SU-DHL-6 (cell line): ENCODE measurements around the gene CYTL1.

ENCODE experiments used
- H2AFZ ChIP-seq: fragments of 200-600 bp; sonication (generic); 2 replicates; pipeline ENCODE4 v1.6.1; 2014; ENCODE audit warnings: low read depth, mild to moderate bottlenecking, moderate library complexity, mixed read lengths, antibody characterized with exemption, low read length; ENCODE audit not compliant: severe bottlenecking
- H3F3A ChIP-seq: fragments of 200-600 bp; shearing (Covaris generic); 2 replicates; pipeline ENCODE4 v1.6.0; 2016; ENCODE audit warnings: antibody characterized with exemption, mild to moderate bottlenecking; ENCODE audit not compliant: insufficient read depth
- H3K27ac ChIP-seq: fragments of 200-600 bp; sonication (generic); 2 replicates; pipeline ENCODE4 v1.5.1; 2016; ENCODE audit warnings: low read depth, mild to moderate bottlenecking, low read length, moderate library complexity, mixed read lengths
- H3K27me3 ChIP-seq: fragments of 200-600 bp; sonication (generic), shearing (Covaris generic); 2 replicates; pipeline ENCODE4 v1.6.0; 2014; ENCODE audit warnings: mild to moderate bottlenecking, low read length
- H3K36me3 ChIP-seq: fragments of 200-600 bp; sonication (generic); 2 replicates; pipeline ENCODE4 v1.6.1; 2014; ENCODE audit warnings: mild to moderate bottlenecking, low read length, mixed read lengths
- H3K4me2 ChIP-seq: fragments of 300-600, 200-600 bp; shearing (Covaris generic), sonication (generic); 2 replicates; pipeline ENCODE4 v1.6.0; 2014; ENCODE audit warnings: low read length, low read depth, mild to moderate bottlenecking; ENCODE audit not compliant: poor library complexity, severe bottlenecking
- H3K4me3 ChIP-seq: fragments of 200-600 bp; sonication (generic); 2 replicates; pipeline ENCODE4 v1.5.1; 2014; ENCODE audit warnings: antibody characterized with exemption, low read length, mild to moderate bottlenecking, mixed read lengths; ENCODE audit not compliant: insufficient read depth, poor library complexity, severe bottlenecking
- H3K79me2 ChIP-seq: fragments of 200-600 bp; sonication (generic); 2 replicates; pipeline ENCODE4 v1.6.1; 2014; ENCODE audit warnings: mild to moderate bottlenecking, low read length, moderate library complexity; ENCODE audit not compliant: insufficient read depth
- H3K9ac ChIP-seq: fragments of 200-600 bp; sonication (generic); 2 replicates; pipeline ENCODE4 v1.7.0; 2014; ENCODE audit warnings: mild to moderate bottlenecking, low read length
- H3K9me2 ChIP-seq: fragments of 200-600 bp; sonication (generic); replicated peaks from 2 replicates; pipeline ENCODE4 v1.6.1; 2014; ENCODE audit warnings: low read length; ENCODE audit not compliant: insufficient read depth
- H3K9me3 ChIP-seq: fragments of 200-600 bp; sonication (generic); 2 replicates; pipeline ENCODE4 v1.6.1; 2014; ENCODE audit warnings: low read length, mixed read lengths; ENCODE audit not compliant: insufficient read depth
- H4K20me1 ChIP-seq: fragments of 200-600 bp; sonication (generic); 2 replicates; pipeline ENCODE4 v1.6.1; 2014; ENCODE audit warnings: low read depth, mild to moderate bottlenecking, antibody characterized with exemption, low read length, moderate library complexity, mixed read lengths
- EZH2phosphoT487 ChIP-seq: fragments of 200-600 bp; sonication (generic), shearing (Covaris generic); conservative IDR thresholded peaks from 2 replicates; pipeline ENCODE4 v1.6.1; 2018; ENCODE audit warnings: mild to moderate bottlenecking, antibody characterized with exemption, low read length, moderate library complexity, mixed read lengths
- TF ChIP-seq, protein P1 (sequence below): fragments of 200-600 bp; sonication (generic); IDR thresholded peaks from one replicate; pipeline ENCODE4 v1.5.1; 2017; ENCODE audit warnings: antibody characterized with exemption, mild to moderate bottlenecking, low read length, moderate library complexity; ENCODE audit not compliant: insufficient read depth, poor library complexity, severe bottlenecking

CYTL1 gene

GRCh38 chr4:4992833-4993232 is 26.4 kb downstream of the CYTL1 start:
- Histone ChIP-seq H3K4me2 (no peak overlapping the region), H3K36me3 (no peaks in the 10 kb centered on the region), H3K27ac (no peak overlapping the region), H3K9me2 (no peaks in the 10 kb centered on the region), H4K20me1 (no peaks in the 10 kb centered on the region), H2AFZ (no peak overlapping the region), H3K79me2 (no peaks in the 10 kb centered on the region), H3K4me3 (no peak overlapping the region), H3F3A (no peaks in the 10 kb centered on the region), H3K27me3 (no peaks in the 10 kb centered on the region), H3K9me3 (no peaks in the 10 kb centered on the region), H3K9ac (no peak overlapping the region)
- TF ChIP-seq, protein P1, sequence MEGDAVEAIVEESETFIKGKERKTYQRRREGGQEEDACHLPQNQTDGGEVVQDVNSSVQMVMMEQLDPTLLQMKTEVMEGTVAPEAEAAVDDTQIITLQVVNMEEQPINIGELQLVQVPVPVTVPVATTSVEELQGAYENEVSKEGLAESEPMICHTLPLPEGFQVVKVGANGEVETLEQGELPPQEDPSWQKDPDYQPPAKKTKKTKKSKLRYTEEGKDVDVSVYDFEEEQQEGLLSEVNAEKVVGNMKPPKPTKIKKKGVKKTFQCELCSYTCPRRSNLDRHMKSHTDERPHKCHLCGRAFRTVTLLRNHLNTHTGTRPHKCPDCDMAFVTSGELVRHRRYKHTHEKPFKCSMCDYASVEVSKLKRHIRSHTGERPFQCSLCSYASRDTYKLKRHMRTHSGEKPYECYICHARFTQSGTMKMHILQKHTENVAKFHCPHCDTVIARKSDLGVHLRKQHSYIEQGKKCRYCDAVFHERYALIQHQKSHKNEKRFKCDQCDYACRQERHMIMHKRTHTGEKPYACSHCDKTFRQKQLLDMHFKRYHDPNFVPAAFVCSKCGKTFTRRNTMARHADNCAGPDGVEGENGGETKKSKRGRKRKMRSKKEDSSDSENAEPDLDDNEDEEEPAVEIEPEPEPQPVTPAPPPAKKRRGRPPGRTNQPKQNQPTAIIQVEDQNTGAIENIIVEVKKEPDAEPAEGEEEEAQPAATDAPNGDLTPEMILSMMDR, result no peak
- no peak for TF ChIP-seq EZH2phosphoT487

DNA sequence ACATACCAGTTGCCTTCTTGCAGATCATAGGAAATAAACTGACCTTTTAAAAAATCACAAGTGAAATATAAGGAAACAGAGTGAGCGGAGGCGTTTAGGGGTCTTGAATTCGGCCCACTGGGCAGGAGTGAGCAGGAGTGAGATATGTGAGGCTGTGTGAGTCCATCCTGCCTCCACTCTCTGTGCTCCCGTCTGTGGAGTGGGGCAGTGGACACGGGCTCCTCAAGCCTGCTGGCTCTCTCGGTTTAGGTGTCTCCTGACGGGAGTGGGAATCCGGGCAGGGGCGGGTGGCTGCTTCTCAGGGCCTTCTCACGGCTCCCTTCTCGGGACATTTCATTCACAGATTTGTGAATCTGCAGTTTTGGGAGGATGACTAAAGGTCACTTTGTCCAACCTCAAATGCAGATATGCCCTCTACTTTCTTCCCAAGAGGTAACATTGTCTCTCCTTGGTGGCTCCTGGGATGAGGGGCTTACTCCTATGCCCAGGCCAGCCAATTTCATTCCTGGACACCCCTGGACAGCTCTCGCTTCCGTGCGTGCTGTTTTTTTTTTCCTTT is 27.6 kb downstream of the CYTL1 start:
- Histone ChIP-seq H3K4me3 (no peak overlapping the region), H3K27ac (no peak overlapping the region), H3K79me2 (no peaks in the 10 kb centered on the region), H3F3A (no peaks in the 10 kb centered on the region), H4K20me1 (no peaks in the 10 kb centered on the region), H3K9me2 (no peaks in the 10 kb centered on the region), H2AFZ (no peak overlapping the region), H3K9me3 (no peaks in the 10 kb centered on the region), H3K4me2 (no peak overlapping the region), H3K27me3 (no peaks in the 10 kb centered on the region), H3K9ac (no peak overlapping the region), H3K36me3 (no peaks in the 10 kb centered on the region)
- no peak for TF ChIP-seq EZH2phosphoT487
- TF ChIP-seq, protein P1, result no peak

- no peak overlapping the region for H3K27ac ChIP-seq
- H3K9me2 ChIP-seq, result no peaks in the 10 kb centered on the region
- no peaks in the 10 kb centered on the region for H3K36me3 ChIP-seq
- no peak overlapping the region for H2AFZ ChIP-seq
- H3K9me3 ChIP-seq, result no peaks in the 10 kb centered on the region
- H3K79me2 ChIP-seq, result no peaks in the 10 kb centered on the region
- H3F3A ChIP-seq, result no peaks in the 10 kb centered on the region
- H4K20me1 ChIP-seq, result no peaks in the 10 kb centered on the region
- H3K9ac ChIP-seq, result no peak overlapping the region
- TF ChIP-seq EZH2phosphoT487, result no peak
- TF ChIP-seq, protein P1, result no peak
- H3K4me2 ChIP-seq, result no peak overlapping the region
- H3K27me3 ChIP-seq, result no peaks in the 10 kb centered on the region
- no peak overlapping the region for H3K4me3 ChIP-seq
Measured at GRCh38 chr4:4990857-4991540, 28.3 kb downstream of the CYTL1 start.
